ENCODE results near the gene CRIP1.

GRCh38 chr14:105460116-105460515, 26.6 kb upstream of the CRIP1 start:
- TF ChIP-seq CTCF (conservative IDR thresholded peaks at IDR 0.05; ENCODE audit: low read depth, low read length) (no peak), EZH2 (IDR thresholded peaks at IDR 0.05; ENCODE audit: low read length, unreplicated experiment) (no peak)
